ENCODE data around the gene ATG16L1. TPM values are rescaled to one million over a fixed set of nuclear protein-coding genes. Genes with fewer than 3 reads are reported as not detected.

The ATG16L1 gene
- total and polyA plus RNA-seq, 9 donors, result 9.5 to 32.3 (median 20.0) TPM

DNA sequence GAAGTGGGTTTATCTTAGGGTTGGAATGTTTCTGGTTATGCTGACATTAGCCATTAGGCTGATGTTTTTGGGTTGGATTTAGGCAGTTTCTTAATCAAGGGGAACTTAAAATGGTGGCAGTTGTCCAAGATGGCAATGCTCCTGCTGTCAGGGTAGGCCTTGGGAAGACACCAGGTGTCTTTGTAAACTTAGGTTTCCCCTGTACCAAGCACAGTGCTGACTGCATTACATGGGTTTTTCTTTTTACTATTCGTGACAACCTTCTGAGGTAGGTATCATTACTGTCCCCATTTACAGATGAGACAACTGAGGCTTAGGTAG is 528 bp upstream of the ATG16L1 start:
- no peaks in the 10 kb centered on the region for H3K9me3 ChIP-seq
- TF ChIP-seq, protein P1, sequence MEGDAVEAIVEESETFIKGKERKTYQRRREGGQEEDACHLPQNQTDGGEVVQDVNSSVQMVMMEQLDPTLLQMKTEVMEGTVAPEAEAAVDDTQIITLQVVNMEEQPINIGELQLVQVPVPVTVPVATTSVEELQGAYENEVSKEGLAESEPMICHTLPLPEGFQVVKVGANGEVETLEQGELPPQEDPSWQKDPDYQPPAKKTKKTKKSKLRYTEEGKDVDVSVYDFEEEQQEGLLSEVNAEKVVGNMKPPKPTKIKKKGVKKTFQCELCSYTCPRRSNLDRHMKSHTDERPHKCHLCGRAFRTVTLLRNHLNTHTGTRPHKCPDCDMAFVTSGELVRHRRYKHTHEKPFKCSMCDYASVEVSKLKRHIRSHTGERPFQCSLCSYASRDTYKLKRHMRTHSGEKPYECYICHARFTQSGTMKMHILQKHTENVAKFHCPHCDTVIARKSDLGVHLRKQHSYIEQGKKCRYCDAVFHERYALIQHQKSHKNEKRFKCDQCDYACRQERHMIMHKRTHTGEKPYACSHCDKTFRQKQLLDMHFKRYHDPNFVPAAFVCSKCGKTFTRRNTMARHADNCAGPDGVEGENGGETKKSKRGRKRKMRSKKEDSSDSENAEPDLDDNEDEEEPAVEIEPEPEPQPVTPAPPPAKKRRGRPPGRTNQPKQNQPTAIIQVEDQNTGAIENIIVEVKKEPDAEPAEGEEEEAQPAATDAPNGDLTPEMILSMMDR (IDR thresholded peaks at IDR 0.05), result no peak
- TF ChIP-seq POLR2A (IDR thresholded peaks at IDR 0.05), result no peak
- TF ChIP-seq EP300 (IDR thresholded peaks at IDR 0.05), result no peak

DNA sequence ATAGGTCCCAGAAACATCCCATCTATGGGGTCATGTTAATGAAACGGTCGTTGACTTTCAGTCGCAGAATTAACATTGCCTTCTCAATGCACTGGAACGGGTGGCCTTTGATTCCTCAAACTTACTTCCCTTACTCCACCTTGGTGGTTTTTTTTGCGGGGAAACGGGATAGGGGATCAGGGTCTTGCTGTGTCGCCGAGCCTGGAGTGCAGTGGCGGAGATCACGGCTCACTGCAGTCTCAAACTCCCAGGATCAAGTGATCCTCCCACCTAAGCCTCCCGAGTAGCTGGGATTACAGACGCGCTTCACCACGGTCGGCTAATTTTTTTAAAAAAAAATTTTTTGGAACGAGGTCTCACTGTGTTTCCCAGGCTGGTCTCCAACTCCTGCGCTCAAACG is 754 bp downstream of the ATG16L1 start:
- no peaks in the 10 kb centered on the region for H3K27me3 ChIP-seq
- TF ChIP-seq POLR2A (IDR thresholded peaks at IDR 0.05) (no peak), EP300 (IDR thresholded peaks at IDR 0.05) (no peak)
- TF ChIP-seq, protein P1 (IDR thresholded peaks at IDR 0.05), result no peak
- no peaks in the 10 kb centered on the region for H3K36me3 ChIP-seq
- no peaks in the 10 kb centered on the region for H3K9me3 ChIP-seq
- peaks cover 6% of the 10 kb centered on the region for H3K4me1 ChIP-seq (ENCODE audit: insufficient read depth)
- no peak for DNase-seq
- H3K27ac ChIP-seq, result peak overlapping the region in 1 of 2 donors; percentile 8
- intact Hi-C loops (cut with DNase I), result loop anchor here (5.0 to 10.0 kb wide), 3 partner anchors 193 to 640 kb away; no protein-coding TSS in a partner anchor
- peak overlapping the region; percentile 91 for H3K4me3 ChIP-seq
- 0 to 1% (median 0%) methylated on average over 18 of the region's 18 CpGs for WGBS, 3 donors

More for the DNA sequence above, 528 bp upstream of the ATG16L1 start:
- Histone ChIP-seq H3K36me3 (no peaks in the 10 kb centered on the region), H3K27me3 (no peaks in the 10 kb centered on the region), H3K27ac (peak overlapping the region in 1 of 2 donors; percentile 30), H3K4me3 (peak overlapping the region; percentile 91), H3K4me1 (ENCODE audit: insufficient read depth) (peaks cover 6% of the 10 kb centered on the region)
- DNase-seq, result no peak
- intact Hi-C loops (cut with DNase I), result loop anchor here (5.0 to 10.0 kb wide), 3 partner anchors 194 to 639 kb away; no protein-coding TSS in a partner anchor
- 54 to 73% (median 64%) methylated on average over 1 of the region's 1 CpG for WGBS, 3 donors

DNA sequence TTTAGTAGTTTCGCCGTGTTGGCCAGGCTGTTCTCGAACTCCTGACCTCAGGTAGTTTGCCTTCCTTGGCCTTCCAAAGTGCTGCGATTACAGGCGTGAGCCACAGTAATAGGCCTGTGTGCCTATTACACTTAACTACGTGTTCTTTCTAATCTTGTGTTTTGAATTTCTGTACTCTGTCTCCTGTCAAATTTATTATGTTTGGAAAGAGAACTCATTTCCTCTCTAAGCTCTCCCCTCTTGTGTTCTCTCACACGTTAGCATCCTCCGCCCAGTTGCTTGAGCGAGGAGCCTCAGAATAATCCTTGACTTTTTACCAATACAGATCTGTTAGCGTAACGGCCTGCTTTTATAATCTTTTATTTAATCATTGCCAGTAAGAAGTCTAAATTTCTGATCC is 3.7 kb downstream of the ATG16L1 start:
- H3K4me3 ChIP-seq, result no peak overlapping the region
- peak in 1 of 5 donors; percentile 40 for DNase-seq
- intact Hi-C loops (cut with DNase I), result loop anchor here in 3 of 4 donors (5.0 to 10.0 kb wide), 2 partner anchors 190 to 192 kb away; no protein-coding TSS in a partner anchor
- peaks cover 6% of the 10 kb centered on the region for H3K4me1 ChIP-seq (ENCODE audit: insufficient read depth)
- TF ChIP-seq EP300 (IDR thresholded peaks at IDR 0.05), result no peak
- TF ChIP-seq, protein P1 (IDR thresholded peaks at IDR 0.05), result no peak
- no peak for TF ChIP-seq POLR2A (IDR thresholded peaks at IDR 0.05)
- H3K9me3 ChIP-seq, result no peaks in the 10 kb centered on the region
- no peak overlapping the region for H3K27ac ChIP-seq
- WGBS, 3 donors, result 49 to 57% (median 54%) methylated on average over 11 of the region's 11 CpGs
- H3K36me3 ChIP-seq, result no peaks in the 10 kb centered on the region
- no peaks in the 10 kb centered on the region for H3K27me3 ChIP-seq

DNA sequence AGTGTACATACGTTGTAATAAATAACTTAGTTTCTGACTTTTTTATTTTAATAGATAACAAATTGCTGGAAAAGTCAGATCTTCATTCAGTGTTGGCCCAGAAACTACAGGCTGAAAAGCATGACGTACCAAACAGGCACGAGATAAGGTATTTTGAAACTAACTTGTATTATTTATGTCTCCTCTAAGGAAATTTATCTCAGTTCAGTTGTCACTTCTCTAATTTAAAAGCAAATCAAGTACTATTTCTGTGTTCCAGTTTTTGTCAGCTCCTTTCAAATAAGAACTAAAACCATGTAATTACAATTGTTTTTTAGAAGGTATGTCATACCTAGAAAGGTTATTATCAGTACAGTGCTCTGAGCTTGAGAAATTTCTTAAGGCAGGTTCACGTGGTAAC is 4.6 kb downstream of the ATG16L1 start:
- no peak for DNase-seq
- no peak overlapping the region for H3K27ac ChIP-seq
- no peaks in the 10 kb centered on the region for H3K36me3 ChIP-seq
- H3K4me3 ChIP-seq, result no peak overlapping the region
- H3K9me3 ChIP-seq, result no peaks in the 10 kb centered on the region
- intact Hi-C loops (cut with DNase I), result loop anchor here in 3 of 4 donors (5.0 to 10.0 kb wide), 2 partner anchors 189 to 191 kb away; no protein-coding TSS in a partner anchor
- H3K4me1 ChIP-seq (ENCODE audit: insufficient read depth), result peaks cover 6% of the 10 kb centered on the region
- TF ChIP-seq, protein P1 (IDR thresholded peaks at IDR 0.05), result no peak
- TF ChIP-seq POLR2A (IDR thresholded peaks at IDR 0.05) (no peak), EP300 (IDR thresholded peaks at IDR 0.05) (no peak)
- H3K27me3 ChIP-seq, result no peaks in the 10 kb centered on the region
- 78 to 85% (median 80%) methylated on average over 4 of the region's 4 CpGs for WGBS, 3 donors

Data from ovary (tissue), 9 donors.